HG02642 (cell line): Measurements from ENCODE around the gene DYNLL2.
"Not testable (repeated sequence)": the region's sequence is repeated elsewhere in the genome, so short reads cannot be mapped to it uniquely, and the experiment has no call there.

Experiments
- ATAC-seq: cut with Tn5 transposase; IDR thresholded peaks from one replicate; pipeline ENCODE4 v1.9.1; 2021; ENCODE audit warnings: mild to moderate bottlenecking; ENCODE audit not compliant: unreplicated experiment, poor library complexity

The DYNLL2 gene

GRCh38 chr17:58097384-58098088 lies 14.3 kb downstream of the DYNLL2 start:
- no peak for ATAC-seq

GRCh38 chr17:58100506-58100905 lies 17.3 kb downstream of the DYNLL2 start:
- no peak for ATAC-seq

GRCh38 chr17:58101898-58102297 lies 18.7 kb downstream of the DYNLL2 start:
- not testable (repeated sequence) for ATAC-seq

- ATAC-seq = no peak
Measured at GRCh38 chr17:58105093-58105492, 21.9 kb downstream of the DYNLL2 start.

GRCh38 chr17:58107306-58107705 lies 24.1 kb downstream of the DYNLL2 start:
- no peak for ATAC-seq

GRCh38 chr17:58109197-58109596 lies 26.0 kb downstream of the DYNLL2 start:
- ATAC-seq = no peak

DNA sequence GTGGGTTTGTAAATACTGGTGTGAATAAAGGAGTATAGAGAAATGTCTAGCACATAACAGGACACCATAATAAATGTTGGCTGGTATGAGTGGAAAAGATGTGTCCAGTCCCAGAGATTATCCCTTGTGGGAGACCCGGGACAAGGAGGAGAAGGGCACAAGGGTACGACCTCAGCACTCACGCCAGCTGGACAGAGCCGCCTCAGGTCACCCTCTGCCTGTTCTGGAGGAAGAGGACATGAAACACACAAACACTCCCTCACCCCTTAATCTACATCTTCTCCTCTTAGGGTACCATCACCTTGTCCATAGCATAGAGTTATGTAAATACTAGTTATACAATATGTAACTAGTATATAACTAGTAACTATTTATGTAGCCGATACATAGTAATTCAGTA lies 26.8 kb downstream of the DYNLL2 start:
- no peak for ATAC-seq

DNA sequence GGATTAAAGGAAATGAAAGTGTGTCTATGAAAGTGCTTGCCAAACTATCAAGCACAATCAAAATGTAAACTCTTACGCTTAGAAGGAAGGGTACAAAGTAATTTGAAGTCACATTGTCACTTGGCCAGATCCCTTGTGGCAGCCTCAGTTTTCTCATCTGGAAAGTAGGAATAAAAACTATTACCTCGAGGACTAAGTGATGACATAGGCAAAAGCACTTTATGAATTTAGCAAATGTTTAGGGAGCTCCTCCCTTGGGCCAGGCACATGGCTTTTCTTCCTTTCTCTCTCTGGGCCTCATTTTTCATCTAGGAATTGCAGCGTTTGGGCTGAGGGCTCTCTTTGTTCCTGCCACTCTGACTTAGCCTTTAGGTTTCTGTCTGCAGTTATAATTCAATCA lies 28.5 kb downstream of the DYNLL2 start:
- no peak for ATAC-seq

DNA sequence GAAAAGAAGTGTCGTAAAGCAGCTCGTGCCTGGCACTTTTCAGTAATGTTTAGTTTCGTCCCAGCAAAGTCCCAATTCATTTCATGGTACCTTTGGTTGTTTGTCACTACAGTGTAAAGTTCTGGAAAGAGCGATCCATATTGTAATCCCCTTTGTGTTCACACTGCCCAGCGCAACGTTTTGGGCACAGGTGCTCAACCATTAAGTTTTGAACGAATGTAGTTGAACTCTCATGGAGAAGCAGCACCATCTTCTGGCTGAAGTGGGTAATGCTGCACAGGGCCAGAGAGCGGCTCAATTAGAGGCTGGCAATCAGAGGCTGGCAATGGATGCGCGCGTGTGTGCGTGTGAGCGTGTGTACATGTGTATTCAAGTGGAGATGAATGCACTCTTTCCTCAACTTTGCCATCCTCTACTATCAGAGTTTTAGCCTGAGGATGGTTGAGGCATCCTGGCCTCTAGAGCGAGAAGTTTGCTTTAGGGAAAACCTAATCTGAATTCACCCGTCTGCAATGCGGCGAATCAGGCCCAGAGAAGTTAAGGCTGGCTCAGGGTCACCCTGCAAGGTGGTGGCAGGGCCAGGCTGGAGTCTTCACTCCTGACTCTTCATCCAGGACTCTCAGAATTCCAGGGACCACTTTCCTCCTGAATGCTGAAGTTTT lies 29.9 kb downstream of the DYNLL2 start:
- no peak for ATAC-seq

- ATAC-seq = no peak
Measured at GRCh38 chr17:58113947-58114346, 30.7 kb downstream of the DYNLL2 start.

DNA sequence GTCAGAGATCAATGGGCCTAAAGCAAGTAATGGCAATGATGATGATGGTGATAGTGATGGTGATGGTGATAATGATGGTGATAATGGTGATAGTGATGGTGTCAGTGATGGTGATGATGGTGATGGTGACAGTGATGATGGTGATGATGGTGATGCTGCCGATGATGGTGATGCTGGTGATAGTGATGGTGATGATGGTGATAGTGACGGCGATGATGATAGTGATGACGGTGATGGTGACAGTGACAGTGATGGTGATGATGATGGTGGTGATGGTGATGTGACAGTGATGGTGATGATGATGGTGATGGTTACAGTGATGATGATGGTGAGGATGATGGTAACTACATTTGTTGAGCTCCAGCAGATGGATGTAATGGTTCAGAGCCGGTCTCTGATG lies 34.2 kb downstream of the DYNLL2 start:
- no peak for ATAC-seq

GRCh38 chr17:58119491-58119890 lies 36.3 kb downstream of the DYNLL2 start:
- no peak for ATAC-seq

- ATAC-seq = no peak
Measured at GRCh38 chr17:58120195-58120822, 37.1 kb downstream of the DYNLL2 start.

DNA sequence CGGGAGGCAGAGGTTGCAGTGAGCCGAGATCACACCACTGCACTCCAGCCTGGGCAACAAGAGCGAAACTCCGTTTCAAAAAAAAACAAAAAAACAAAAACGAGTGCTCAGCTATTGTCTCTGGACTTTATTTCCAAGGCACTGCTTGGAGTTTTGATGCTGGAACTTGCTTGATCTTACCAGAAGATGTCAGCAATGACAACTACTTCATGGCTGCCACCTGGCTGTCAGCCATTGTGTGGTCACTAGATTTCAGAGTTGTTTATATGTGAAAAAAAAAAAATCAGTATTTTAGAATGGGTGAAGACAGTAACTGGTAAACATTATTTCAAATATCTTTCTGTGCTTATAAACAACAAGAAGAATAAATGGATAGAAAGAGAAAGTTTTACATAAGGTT lies 38.7 kb downstream of the DYNLL2 start:
- no peak for ATAC-seq

DNA sequence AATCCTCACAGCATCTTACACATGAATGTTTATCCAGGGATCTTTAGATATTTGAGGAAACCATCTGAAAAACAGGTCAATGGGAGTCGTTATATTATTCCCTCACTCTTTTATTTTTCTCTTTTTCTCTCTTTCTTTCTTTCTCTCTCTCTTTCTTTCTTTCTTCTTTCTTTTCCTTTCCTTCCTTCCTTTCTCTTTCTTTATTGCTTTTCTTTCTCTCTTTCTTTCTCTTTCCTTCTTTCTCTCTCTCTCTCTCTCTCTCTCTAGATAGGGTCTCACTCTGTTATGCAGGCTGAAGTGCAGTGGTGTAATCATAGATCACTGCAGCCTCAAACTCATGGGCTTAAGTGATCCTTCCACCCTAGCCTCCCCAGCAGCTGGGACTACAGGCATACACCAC lies 44.6 kb downstream of the DYNLL2 start:
- ATAC-seq = no peak

DNA sequence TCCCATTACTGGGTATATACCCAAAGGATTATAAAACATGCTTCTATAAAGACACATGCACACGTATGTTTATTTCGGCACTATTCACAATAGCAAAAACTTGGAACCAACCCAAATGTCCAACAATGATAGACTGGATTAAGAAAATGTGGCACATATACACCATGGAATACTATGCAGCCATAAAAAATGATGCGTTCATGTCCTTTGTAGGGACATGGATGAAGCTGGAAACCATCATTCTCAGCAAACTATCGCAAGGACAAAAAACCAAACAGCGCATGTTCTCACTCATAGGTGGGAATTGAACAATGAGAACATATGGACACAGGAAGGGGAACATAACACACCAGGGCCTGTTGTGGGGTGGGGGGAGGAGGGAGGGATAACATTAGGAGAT lies 49.5 kb downstream of the DYNLL2 start:
- not testable (repeated sequence) for ATAC-seq

- no peak for ATAC-seq
Measured at GRCh38 chr17:58136669-58137279, 53.6 kb downstream of the DYNLL2 start.

GRCh38 chr17:58141505-58141904 lies 58.3 kb downstream of the DYNLL2 start:
- ATAC-seq = no peak

DNA sequence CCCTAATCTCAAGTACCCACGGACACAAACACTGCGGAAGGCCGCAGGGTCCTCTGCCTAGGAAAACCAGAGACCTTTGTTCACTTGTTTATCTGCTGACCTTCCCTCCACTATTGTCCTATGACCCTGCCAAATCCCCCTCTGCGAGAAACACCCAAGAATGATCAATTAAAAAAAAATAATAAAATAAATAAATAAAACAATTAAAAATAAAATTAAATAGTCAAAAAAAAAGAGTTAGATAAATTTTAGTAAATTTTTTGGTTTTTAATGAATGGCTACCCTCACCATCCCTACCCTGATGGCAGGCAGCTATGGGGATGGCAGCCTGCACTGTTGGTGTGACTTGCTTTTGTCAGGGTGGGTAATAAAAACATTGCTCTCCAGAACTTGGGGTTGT lies 60.1 kb downstream of the DYNLL2 start:
- not testable (repeated sequence) for ATAC-seq

DNA sequence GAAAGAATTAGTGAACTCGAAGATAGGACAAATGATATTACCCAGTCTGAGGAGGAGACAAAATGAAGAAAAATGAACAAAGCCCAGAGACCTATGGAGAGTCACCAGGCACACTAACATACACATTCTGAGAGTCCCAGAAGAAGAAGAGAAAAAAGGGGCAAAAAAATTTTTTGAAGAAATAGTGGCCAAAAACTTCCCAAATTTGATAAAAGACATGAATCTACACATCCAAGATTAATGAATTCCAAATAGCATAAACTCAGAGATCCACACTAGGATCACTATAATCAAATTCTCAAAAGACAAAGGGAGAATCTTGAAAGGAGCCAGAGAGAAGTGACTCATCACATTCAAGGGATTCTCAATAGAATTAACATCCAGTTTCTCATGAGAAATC lies 61.6 kb downstream of the DYNLL2 start:
- ATAC-seq = no peak
